Neural crest cell (in vitro differentiated cells): ENCODE data around the gene ZPBP2. TPM values are rescaled to one million over a fixed set of nuclear protein-coding genes. Genes with fewer than 3 reads are reported as not detected.
A peak's percentile ranks its signal among the peaks of the same experiment; 100 is the strongest.

ENCODE experiments used
- DNase-seq: peaks from one replicate; pipeline ENCODE4 v3.0.0; 2021; ENCODE audit warnings: low read depth, mixed read lengths, low spot score
- H3K27ac Mint-ChIP-seq: one replicate; pipeline ENCODE4 v1.8.0; 2021; ENCODE audit warnings: mild to moderate bottlenecking, mixed read lengths; ENCODE audit not compliant: unreplicated experiment
- H3K27me3 Mint-ChIP-seq: 2 replicates; pipeline ENCODE4 v1.8.0; 2021; ENCODE audit warnings: low read depth, mild to moderate bottlenecking, mixed read lengths
- H3K36me3 Mint-ChIP-seq: 2 replicates; pipeline ENCODE4 v1.8.0; 2021; ENCODE audit warnings: low read depth, mild to moderate bottlenecking, mixed read lengths
- H3K4me1 Mint-ChIP-seq: 2 replicates; pipeline ENCODE4 v1.8.0; 2021; ENCODE audit warnings: mixed read lengths
- H3K4me3 Mint-ChIP-seq: one replicate; pipeline ENCODE4 v1.8.0; 2021; ENCODE audit warnings: mild to moderate bottlenecking, mixed read lengths
- H3K9me3 Mint-ChIP-seq: 2 replicates; pipeline ENCODE4 v1.8.0; 2021; ENCODE audit warnings: mixed read lengths
- total RNA-seq: library from RNA; stranded (reverse); gene quantifications from 2 replicates; pipeline ENCODE4 v1.2.1, GENCODE V29; 2021
- TF ChIP-seq, protein P1 (sequence below): fragments of 200-600 bp; sonication (generic); conservative IDR thresholded peaks from 2 replicates; pipeline ENCODE4 v1.5.0; 2021; ENCODE audit warnings: antibody characterized with exemption, mild to moderate bottlenecking

The ZPBP2 gene
- total RNA-seq, 1 donor from 2014 or later, result not detected

DNA sequence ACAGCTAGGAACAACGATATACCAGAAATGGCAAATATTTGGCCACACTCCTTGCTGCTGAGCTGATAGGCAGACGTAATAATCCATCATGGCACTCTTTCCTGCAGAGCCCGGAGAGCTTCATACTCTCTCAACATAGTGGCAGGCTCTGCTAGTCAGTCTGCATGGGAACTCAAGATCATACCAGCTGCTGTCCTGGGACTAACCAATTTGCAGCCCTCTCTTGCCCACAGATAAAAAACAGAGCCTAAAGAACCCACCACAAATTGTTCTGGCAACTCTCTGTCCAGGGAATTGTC lies 36.9 kb downstream of the ZPBP2 start:
- Mint-ChIP-seq H3K4me3 (no peak overlapping the region), H3K27ac (no peak overlapping the region), H3K36me3 (no peaks in the 10 kb centered on the region), H3K9me3 (no peaks in the 10 kb centered on the region), H3K4me1 (no peaks in the 10 kb centered on the region), H3K27me3 (no peaks in the 10 kb centered on the region)
- TF ChIP-seq, protein P1, sequence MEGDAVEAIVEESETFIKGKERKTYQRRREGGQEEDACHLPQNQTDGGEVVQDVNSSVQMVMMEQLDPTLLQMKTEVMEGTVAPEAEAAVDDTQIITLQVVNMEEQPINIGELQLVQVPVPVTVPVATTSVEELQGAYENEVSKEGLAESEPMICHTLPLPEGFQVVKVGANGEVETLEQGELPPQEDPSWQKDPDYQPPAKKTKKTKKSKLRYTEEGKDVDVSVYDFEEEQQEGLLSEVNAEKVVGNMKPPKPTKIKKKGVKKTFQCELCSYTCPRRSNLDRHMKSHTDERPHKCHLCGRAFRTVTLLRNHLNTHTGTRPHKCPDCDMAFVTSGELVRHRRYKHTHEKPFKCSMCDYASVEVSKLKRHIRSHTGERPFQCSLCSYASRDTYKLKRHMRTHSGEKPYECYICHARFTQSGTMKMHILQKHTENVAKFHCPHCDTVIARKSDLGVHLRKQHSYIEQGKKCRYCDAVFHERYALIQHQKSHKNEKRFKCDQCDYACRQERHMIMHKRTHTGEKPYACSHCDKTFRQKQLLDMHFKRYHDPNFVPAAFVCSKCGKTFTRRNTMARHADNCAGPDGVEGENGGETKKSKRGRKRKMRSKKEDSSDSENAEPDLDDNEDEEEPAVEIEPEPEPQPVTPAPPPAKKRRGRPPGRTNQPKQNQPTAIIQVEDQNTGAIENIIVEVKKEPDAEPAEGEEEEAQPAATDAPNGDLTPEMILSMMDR, result no peak
- no peak for DNase-seq

DNA sequence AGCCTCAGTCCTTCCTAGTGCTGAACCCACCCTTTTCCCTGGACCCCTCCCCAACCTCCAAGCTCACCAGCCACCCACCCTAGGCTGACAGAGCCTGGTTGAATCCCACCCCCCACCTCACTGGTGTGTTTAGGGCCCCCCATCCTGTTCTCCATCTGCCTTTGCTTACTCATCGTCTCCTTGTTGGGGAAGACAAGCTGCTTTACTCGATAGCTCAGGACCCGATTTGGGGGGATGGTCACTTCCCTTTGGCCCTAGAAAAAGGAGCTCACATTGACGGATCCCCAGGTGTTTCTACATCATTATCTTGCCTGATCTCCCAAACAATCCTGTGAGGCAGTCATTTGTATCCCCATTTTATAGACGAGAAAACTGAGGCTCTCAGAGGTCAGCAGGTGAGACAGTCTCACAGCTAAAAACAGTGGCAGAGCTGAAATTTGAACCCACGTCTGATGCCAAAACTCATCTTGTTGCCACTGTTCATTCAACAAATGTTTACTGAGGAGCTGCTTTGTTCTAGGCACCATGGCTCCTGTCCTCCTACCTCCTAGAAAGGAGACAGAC lies 40.9 kb downstream of the ZPBP2 start:
- Mint-ChIP-seq H3K27me3 (no peaks in the 10 kb centered on the region), H3K9me3 (no peaks in the 10 kb centered on the region), H3K4me3 (no peak overlapping the region), H3K4me1 (no peaks in the 10 kb centered on the region), H3K36me3 (no peaks in the 10 kb centered on the region), H3K27ac (no peak overlapping the region)
- TF ChIP-seq, protein P1, result no peak
- no peak for DNase-seq

DNA sequence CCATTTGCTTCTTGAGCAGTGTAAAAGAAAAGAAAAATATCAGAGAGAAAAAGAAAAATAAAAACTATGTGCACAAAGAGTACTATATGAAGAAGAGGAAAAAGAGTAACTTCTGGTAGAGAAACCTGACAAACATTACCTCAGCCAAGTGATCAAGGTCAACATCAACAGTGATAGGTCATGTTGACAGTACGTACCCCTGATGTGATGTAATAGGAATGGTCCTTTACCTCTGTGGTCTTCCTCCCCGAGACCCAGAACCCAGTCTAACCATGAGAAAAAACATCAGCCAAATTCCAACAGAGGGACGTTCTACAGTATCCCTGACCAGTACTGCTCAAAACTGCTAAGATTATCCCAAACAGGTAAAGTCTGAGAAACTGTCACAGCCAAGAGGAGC lies 46.0 kb downstream of the ZPBP2 start:
- no peak overlapping the region for H3K27ac Mint-ChIP-seq
- TF ChIP-seq, protein P1, result no peak
- no peaks in the 10 kb centered on the region for H3K27me3 Mint-ChIP-seq
- DNase-seq, result no peak
- no peaks in the 10 kb centered on the region for H3K4me1 Mint-ChIP-seq
- peaks cover 6% of the 10 kb centered on the region for H3K36me3 Mint-ChIP-seq
- no peaks in the 10 kb centered on the region for H3K9me3 Mint-ChIP-seq
- H3K4me3 Mint-ChIP-seq, result no peak overlapping the region

DNA sequence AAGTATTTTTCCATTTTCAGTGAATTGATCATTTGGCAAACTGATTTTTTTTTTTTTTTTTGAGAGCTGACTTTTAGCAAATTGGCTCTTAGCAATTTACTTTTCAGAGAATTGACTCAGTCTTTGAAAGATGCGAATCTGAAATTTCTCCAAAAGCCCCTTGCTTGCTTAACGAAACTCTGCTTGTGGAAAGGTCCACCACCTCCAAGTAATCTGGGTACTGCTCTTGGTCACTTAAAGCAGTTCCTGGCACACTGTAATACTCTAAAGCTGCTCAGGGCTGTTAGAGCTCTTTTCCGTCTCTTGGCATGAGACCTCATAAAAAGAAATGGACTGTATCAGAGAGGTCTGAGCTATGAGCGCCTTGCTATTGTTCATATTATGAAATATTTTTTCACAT lies 47.6 kb downstream of the ZPBP2 start:
- Mint-ChIP-seq H3K9me3 (no peaks in the 10 kb centered on the region), H3K4me3 (no peak overlapping the region), H3K27ac (no peak overlapping the region), H3K4me1 (no peaks in the 10 kb centered on the region), H3K36me3 (peaks cover 6% of the 10 kb centered on the region), H3K27me3 (no peaks in the 10 kb centered on the region)
- TF ChIP-seq, protein P1, result no peak
- no peak for DNase-seq

DNA sequence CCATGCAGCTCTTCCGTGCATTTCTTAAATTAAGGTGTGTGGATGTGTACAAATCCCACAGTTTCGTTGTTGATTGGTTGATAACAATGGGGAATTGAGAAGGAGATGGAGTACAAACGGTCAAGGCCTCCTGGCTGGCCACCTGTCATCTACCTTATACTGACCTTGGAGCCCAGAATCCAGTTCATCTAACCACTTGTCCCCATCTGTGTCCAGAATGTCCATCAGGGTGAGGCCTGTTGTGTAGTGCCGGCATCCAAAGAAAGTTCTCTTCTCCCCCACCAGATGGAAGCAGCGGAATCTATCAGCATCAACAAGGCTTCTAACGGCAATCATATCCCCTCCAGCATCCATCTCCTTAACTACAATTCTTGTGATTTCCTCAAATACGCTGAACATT lies 48.9 kb downstream of the ZPBP2 start:
- TF ChIP-seq, protein P1, result peak; percentile 28
- no peak for DNase-seq
- H3K36me3 Mint-ChIP-seq, result peaks cover 6% of the 10 kb centered on the region
- no peaks in the 10 kb centered on the region for H3K27me3 Mint-ChIP-seq
- no peaks in the 10 kb centered on the region for H3K4me1 Mint-ChIP-seq
- H3K9me3 Mint-ChIP-seq, result no peaks in the 10 kb centered on the region
- H3K27ac Mint-ChIP-seq, result no peak overlapping the region
- no peak overlapping the region for H3K4me3 Mint-ChIP-seq
